LHCN-M2 (cell line): ENCODE data around the gene THOC1. TPM values are rescaled to one million over a fixed set of nuclear protein-coding genes. Genes with fewer than 3 reads are reported as not detected.

Experiments
- DNase-seq: peaks from one replicate; pipeline ENCODE4 v3.0.0-alpha.2; 2012; ENCODE audit warnings: low read depth
- total RNA-seq: library from RNA; depleted of rRNA; stranded (reverse); fragments of >200 nt; gene quantifications from 2 replicates; pipeline ENCODE4 v1.2.3, GENCODE V29; 2014

THOC1 gene
- total RNA-seq, 1 experiment from 2014 or later, result 35.8 TPM

DNA sequence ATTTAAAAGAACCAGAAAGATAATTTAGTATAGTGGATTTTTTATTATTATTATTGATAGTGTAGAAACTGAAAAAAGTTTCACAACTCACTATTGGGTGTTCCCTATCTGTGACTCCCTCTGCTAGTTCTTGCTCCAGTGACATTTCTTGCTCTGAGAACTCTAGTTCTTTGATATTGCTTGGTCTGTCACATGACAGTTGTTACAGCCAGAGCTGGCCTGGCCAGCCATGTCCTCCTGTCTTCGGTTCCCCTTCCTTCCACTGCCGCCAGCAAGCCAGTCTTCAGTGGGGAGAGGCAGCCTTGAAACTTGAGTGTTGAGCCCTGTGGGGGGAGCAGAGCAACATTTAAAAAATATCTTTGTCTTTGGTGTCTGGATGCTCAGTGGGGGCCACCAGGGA, 7.6 kb upstream of the THOC1 start:
- no peak for DNase-seq

DNA sequence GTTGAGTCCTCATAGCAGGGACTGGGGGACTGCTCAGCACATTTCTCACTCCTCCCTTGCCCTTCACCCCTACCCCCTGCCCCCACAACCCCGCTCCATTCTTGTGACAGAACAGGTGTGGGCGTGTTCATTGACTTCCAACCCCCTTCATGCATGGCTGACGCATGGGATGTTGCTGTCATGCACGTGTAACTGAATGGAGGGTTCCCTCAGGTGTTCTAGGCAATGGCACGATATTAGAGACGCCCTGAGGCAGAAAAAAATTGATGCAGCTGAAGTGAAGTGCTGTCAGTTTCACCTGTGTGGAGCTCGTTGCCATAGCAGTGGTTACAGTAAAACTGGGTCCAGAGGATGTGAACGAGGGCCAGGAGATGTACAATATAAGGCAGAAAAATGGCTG, 6.5 kb upstream of the THOC1 start:
- DNase-seq, result no peak

DNA sequence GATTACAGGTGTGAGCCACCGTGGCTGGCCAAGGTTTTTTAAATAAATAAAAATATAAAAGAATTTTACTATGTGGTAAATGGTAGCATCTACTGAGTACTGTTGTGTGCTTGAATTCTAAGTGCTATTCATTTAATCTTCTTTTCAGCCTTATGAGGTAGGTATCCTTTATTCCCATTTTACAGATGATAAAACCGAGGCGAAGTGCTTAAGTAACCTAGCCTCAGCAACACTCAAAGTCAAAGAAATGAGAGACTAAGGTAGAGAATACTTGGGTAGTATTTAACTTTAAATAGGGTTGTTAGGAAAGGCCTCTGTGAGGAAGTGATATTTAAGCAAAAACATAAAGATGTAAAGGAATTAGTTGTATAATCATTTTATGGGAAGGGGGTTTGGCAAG, 5.7 kb upstream of the THOC1 start:
- DNase-seq, result no peak

DNA sequence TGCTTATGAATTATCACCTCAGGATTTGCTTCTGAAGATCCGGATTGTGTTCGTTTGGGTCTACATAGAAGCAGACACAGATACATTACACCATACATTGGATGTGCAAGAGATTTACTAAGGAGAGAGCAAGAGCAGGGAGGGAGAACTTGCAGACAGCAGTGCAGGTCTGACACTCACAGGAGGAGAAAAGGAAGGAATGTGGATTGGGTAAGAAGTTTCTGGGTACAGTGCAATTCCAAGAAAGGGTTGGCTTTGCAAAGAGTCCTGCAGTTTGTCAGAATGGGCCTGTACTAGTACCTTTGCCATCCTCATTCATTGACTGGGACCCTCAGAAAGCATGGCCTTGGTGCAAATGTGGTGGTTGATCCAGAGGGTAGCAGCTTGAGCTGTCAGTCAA, 4.8 kb upstream of the THOC1 start:
- no peak for DNase-seq

DNA sequence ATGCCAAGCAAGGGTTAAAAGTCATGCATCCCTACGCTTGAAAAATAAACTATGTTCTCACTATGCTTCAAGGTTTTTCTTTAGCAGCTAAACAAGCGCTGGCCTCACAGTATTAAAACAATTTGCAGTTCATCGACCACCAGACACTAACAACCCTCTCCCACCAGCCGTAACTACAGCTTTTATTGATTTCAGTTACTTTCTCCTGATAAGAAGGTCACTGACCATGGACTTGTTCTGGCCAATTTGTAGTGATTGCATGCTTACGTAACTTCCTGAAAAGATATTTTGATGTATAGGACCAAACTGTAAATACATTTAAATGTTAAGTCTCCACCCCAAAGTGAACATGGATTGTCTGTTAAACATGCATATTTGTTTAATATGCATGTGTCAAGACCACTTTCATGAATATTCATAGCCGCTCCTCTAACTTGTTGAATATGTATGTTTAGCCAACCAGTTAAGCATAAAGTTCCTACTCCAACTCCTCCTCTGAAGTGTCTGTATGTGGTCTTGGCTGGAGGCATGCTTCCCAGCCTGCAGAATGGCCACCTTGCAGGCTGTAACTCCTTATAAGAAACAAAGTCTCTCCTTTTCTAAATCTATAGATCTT, 1.7 kb upstream of the THOC1 start:
- DNase-seq, result no peak

DNA sequence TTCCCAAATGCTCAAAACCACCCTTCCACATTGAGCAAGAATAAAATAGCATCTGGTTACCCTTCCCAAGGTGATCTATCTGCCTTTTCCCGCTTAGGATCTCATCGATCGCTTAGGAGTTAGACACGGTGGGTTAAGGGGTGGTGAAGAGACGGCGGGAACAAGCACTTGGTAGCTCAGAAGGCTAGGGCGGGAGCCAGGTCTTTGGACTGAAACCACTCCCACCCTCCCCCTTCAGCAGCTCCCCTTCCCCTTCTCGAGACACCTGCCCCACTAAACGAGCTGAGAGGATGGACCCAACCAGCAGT, 513 bp downstream of the THOC1 start:
- no peak for DNase-seq

DNA sequence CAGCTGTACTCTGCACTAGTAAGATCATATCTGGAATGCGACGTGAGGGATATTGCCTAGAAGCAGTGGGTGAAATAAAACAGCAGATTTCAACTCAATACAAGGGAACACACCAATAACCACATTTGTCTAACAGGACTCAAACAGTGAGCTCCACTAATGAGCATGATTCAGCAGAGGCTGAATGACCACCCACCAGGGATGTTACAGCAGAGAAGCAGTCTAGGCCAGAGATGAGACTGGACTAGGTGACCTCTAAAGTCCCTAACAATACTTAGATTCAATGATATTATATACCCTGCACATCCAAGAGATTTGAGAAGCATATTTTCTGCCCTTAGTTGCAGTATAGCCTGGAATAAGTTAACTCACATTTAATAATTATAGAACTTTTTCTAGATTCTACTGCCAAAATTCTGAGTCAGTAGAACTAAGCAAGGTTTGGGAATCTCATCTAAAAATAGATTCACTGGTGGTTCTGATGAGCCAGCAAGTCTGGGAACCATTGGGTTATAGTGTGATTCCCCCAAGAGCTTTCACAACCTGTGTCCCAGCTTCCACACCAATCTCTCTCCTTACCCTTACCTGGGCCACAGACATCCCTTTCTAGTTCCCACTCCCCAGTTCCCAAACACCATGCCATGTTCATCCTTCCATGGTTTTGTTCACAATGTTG, 6.3 kb downstream of the THOC1 start:
- no peak for DNase-seq

DNA sequence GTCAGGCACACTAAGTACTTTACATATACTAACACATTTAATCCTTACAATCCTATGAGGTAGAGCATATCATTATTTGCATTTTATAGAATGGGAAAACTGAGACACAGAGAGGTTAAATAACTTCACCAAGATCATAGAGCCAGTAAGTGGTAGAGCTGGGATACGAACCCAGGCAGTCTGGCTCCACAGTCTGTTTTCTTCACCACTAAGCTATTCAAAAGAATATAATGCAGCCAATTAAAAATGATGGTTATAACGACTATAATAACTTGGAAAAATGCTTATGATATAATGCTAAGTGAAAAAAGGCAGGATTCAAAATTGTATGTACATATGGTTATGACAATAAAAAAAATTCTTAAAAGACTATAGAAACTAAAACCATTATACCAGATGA, 7.3 kb downstream of the THOC1 start:
- DNase-seq, result no peak

DNA sequence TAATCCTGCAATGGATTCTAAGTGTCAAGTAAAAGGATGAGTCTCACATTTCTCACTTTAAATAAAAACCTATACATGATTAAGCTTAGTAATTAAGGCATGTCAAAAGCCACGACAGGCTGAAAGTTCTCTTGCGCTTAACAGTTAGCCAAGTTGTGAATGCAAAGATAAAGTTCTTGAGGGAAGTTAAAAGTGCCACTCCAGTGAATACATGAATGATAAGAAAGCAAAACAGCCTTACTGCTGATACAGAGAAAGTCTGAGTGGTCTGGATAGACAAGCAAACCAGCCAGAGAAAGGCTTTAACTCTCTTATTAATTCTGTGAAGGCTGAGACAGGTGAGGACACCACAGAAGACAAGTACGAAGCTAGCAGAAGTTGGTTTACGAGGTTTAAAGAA, 12.7 kb downstream of the THOC1 start:
- no peak for DNase-seq

DNA sequence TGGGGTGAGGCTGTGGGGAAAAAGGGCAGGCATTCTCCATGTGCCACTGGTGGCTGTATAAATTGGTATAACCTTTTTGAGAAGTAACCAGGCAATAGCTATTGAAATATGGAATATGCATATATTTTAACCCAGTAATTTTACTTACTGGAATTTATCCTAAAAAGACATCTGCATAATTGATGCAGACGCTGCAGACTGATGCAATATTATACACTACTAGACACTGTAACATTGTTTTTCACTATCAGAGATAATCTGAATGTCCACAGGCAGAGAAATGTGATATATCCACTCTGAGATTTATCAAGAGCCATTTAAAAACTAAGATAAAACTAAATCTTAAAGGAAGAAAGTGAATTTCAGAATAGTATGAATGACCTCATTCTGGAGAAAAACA, 14.7 kb downstream of the THOC1 start:
- no peak for DNase-seq

DNA sequence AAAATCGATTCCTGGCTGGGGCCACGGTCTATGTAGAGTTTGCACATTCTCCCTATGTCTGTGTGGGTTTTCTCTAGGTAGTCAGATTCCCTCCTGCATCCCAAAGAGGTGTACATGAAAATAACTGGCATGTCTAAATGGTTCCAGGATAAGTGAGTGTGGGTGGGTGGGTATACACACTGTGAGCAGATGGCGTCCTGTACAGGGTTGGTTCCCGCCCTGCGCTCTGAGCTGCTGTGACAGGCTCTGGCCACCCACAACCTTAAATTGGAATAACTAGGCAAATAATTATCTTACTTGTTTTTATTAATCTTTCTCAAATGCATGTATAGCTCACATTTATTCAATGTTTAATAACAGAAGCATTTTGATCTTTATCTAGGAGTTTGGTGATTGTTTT, 16.3 kb downstream of the THOC1 start:
- no peak for DNase-seq

DNA sequence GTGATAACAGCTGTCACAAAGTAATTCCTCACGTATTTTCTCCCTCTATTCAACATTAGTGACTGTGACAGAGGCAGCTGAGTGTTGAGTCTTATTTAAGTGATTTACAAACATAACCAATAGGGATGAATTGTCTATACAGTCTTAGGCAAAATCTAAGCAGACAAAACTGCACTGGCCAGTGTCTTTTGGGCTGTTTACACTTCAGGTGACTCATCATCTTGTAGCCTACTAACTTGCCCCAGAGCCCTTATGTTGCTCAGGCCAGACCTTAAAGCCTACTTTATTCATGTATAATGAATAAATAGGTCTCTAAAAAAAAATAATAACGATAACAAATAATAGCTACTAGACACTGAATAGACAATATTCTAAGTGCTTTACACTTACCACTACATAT, 17.2 kb downstream of the THOC1 start:
- peak; percentile 15 for DNase-seq

DNA sequence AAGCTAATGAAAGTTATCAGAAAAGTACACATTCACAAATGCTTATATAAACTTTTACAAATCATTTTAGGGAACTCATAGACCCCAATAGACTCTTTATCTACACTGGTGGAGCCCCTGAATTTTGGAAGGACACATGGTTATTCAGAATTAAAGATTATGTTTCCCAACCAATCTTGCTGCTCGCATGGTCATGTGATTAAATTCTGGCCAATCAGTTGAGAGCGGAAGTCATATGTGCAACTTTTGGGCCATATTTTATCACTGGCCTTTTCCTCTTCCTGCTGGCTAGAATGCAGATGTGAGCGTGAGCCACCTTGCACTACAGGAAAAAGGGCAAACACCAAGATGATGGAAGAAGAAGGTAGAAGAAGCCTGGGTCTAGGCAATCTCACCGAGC, 19.8 kb downstream of the THOC1 start:
- no peak for DNase-seq

DNA sequence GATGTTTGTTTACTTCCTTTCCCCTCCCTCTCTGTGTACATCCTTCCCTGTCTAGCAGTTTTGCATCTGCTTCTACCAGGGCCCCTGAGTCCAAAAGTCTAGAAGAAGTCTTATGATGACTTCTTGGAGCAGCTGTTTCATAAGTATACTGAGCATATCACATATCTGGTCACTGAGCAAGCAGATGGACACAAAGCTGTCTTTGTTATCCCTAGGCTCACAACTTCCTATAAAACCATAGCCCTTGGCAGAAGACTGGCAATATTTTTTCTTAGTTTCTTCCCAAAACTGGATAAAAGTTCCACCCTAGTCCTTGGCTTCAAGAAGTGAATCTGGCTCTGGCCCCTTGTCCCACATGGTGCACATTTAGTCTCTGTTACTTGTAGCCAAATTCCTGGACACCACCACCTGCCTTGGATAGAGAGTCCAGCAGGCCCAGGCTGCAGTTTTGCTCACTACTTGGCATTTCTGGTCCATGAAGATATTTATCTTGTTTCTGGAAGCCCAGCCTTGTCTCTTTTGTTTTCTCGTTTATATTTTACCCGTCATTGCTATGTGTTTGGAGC, 22.5 kb downstream of the THOC1 start:
- peak; percentile 37 for DNase-seq

DNA sequence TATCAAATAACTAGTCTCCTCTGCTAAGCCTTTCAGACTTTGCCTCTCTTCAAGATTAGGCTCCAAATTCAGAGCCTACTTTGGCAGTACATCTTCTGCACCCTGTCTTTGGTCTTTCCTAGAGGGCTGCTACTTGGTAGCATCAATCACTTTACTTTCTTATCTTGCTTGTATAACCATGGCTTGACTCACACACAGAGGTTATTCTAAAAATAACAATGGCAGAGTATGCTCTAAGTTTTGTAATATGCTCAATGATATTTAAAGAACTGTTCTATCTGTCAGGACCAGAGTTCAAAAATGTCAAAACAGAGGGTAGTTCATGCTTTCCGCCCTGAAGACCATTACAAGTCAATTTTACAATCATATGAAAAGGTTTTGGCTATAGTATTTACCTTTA, 27.7 kb downstream of the THOC1 start:
- no peak for DNase-seq

DNA sequence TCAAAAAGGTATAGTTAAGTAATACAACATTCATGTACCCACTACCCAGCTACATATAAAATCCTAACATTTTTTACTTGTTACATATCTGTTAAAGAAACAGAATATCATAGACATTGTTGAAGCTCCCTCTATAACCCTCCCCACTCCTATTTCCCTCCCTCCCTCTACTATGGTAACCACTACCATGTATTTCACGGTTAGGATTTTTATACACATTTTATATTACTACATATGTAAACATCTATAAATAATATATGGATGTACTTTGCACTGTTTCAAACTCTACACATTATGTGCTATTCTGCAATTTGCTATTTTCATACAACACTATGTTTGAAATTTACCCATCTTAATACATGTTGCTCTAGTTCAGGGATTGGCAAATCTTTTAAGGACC, 36.3 kb downstream of the THOC1 start:
- no peak for DNase-seq

DNA sequence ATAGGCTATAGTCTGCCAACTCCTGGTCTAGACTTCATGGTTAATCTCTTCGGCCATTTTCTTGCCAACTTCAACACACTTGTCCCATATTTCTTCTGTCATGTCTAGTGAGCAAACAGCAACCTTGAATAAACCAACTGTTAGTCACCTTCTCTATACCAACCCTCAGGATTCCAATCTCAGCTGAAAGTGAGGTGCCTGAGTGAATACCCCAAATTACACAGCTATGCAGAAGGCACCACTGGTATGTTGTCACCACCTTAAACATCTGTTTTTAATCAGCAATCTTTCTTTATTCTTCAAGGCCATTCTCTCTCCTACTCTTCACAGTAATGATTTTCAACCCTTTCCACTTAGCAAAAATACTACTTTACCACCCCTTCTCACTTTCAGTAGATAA, 39.3 kb downstream of the THOC1 start:
- DNase-seq, result no peak

DNA sequence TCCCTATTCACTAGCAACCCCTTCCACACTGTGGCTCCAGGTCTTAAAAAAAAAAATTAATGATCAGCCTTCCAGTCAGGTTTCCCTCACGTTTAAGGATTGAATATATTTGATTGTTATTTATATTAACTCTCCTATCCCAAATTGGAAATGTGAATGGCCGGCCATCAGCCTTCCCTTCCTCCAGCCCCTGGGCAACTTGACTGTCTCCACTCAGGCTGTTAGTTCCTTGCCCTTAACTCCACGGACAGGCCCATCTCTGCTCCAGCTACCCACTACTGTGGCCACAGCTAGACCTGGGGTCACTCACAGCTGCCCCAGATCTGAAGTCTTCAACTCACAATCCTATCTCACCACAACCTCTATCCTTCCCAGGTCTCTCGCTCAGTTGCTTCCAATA, 39.9 kb downstream of the THOC1 start:
- DNase-seq, result no peak

DNA sequence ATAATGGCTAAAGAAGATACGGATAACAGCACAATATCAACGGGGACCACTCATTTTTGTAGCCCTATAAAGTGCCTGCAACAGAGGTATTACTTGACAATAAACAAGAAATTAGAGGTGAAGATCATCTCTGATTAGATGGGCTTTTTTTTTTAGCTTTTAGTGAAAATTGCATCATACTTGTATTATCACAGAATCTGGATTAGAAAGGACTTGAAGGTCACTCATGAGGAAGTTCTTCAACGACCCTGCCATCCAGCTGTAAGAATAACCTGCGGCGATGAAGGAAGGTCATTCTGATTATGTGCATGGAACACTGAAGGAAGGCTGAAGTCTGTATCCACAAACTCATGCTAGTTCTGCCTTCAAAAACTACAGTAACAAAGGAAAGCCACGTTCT, 40.5 kb downstream of the THOC1 start:
- no peak for DNase-seq

DNA sequence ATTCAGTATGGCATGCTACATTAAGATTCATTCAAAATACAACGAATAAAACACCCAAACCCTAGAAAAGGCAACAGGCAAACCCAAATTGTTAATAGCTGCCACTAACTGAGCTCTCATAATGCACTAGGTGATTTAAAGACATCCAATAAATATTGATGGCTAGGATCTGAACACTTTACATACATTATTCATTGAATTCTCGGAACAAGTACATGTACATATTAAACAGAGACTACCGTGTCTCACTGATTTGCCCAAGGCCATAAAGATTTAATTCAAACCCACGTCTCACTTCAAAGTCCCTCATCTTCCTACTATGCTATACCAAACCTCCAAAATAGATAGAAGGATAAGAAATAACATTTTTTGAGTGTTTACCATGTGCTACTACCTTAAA, 42.1 kb downstream of the THOC1 start:
- DNase-seq, result no peak

DNA sequence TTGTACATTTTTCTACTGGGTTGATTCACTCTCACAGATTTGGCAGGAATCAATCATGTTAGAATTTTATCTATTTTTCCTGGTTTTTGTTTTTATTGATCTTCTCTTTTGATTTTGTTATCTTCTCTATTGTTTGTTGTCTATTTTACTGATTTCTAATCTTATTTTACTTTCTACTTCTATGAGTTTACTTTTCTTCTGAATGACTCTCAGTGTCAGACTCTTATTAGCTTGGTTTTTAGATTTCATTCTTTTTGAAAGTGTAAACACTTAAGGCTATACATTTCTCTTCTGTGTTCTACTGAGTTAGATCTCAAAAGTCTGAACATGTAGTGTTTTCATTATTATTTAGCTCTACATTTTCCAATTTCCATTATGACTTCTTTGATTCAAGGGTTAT, 47.1 kb downstream of the THOC1 start:
- no peak for DNase-seq

DNA sequence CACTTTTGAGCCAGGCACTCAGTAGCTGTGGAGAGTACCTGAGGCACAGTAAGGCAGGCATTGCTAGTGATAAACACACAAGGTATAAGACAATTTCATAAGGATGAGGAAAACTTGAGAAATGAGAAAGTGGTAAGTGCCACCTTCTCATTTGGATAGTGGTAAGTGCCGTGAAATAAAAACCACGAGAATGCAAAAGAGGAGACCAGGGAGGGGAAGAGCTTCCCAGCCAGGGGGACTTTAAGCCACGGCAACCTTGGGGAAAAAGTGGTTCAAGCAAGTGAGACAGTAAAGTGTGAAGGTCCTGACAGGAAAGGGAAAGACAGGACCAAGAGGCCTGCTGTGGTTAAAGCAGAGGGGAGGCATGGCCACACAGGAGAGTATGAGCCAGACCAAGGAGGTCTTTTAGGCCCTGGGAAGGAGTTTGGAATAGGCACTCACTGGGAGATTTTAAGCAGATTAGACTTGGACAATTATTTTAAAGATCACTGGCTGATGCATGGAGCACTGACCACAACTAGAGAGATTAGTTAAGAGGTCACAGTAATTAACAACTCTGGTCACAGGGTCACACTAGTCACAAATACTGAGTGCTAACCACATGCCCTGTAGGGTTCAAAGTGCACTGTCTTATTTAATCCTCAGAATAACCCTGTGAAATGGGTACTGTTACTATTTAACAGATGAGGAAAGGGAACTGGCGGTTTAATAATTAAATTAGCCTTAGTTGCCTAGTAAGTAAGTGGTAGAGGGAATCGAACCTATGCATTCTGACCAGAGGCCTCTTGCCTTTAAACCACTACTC, 50.1 kb downstream of the THOC1 start:
- no peak for DNase-seq

DNA sequence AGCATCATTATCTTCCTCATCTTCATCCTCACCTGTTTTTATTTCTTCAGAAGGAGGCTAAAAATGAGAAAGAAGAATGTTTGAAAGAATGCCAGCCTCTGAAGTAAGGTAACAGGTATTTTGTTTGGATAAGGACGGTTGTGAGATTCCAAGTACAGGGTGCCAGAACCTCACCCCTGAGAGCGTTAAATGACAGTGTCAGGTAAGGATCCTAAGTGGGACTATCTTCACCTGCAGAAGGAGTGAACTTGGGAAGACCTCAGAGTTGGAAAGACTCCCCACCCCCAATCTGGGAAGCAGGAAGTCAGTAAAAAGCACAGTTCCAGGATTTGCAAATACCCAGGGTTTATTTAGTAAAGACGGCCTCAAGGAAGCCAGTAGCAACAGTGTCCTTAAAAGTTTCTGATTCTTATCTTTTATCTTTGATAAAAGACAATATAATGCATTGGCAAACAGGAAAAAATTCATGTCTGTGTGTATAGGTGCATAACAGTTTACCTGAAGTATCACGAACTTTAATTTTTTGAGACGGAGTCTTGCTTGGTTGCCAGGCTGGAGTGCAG, 52.3 kb downstream of the THOC1 start:
- DNase-seq, result no peak
